Measurements from ENCODE around the gene PRODH2. TPM values are rescaled to one million over a fixed set of nuclear protein-coding genes. Genes with fewer than 3 reads are reported as not detected.
A peak's percentile ranks its signal among the peaks of the same experiment; 100 is the strongest.

The PRODH2 gene
- polyA plus RNA-seq, 1 experiment = not detected

- POLR2A ChIA-PET = no interaction called here
- DNase-seq (ENCODE audit: low read depth) = no peak
- no peak overlapping the region for H3K4me3 ChIP-seq (ENCODE audit: low read depth, low read length)
- CTCF ChIA-PET = no interaction called here
- no peaks in the 10 kb centered on the region for H3K27me3 ChIP-seq (ENCODE audit: control insufficient read depth, insufficient read depth, low read length)
- TF ChIP-seq CTCF (IDR thresholded peaks at IDR 0.05; ENCODE audit: insufficient read depth, low read depth, low read length) = no peak
- peaks cover 3% of the 10 kb centered on the region for H3K36me3 ChIP-seq (ENCODE audit: control insufficient read depth, insufficient read depth, low read length)
Observed at GRCh38 chr19:35777961-35778360, 34.7 kb downstream of the PRODH2 start.

GRCh38 chr19:35777086-35777841 lies 35.4 kb downstream of the PRODH2 start:
- Histone ChIP-seq H3K36me3 (ENCODE audit: control insufficient read depth, insufficient read depth, low read length) (no peaks in the 10 kb centered on the region; the same call in 1 of the 2 replicates), H3K27me3 (ENCODE audit: control insufficient read depth, insufficient read depth, low read length) (no peaks in the 10 kb centered on the region), H3K4me3 (ENCODE audit: low read depth, low read length) (no peak overlapping the region)
- ChIA-PET CTCF (interaction anchor here (0.8 kb wide), 1 partner anchor 129 kb away, joined by 3 read pairs; the partner anchor contains the start of gene COX6B1), POLR2A (interaction anchor here (0.6 kb wide), 1 partner anchor 17 kb away, joined by 8 read pairs; no protein-coding TSS in a partner anchor)
- no peak for DNase-seq (ENCODE audit: low read depth)
- no peak for TF ChIP-seq CTCF (IDR thresholded peaks at IDR 0.05; ENCODE audit: insufficient read depth, low read depth, low read length)

GRCh38 chr19:35776102-35776788 lies 36.4 kb downstream of the PRODH2 start:
- no peaks in the 10 kb centered on the region for H3K27me3 ChIP-seq (ENCODE audit: control insufficient read depth, insufficient read depth, low read length)
- no peak for TF ChIP-seq CTCF (IDR thresholded peaks at IDR 0.05; ENCODE audit: insufficient read depth, low read depth, low read length)
- ChIA-PET CTCF (interaction anchor here (0.6 to 1.0 kb wide), 2 partner anchors 13 to 1554 kb away, joined by 3 read pairs; no protein-coding TSS in a partner anchor), POLR2A (interaction anchor here (0.6 kb wide), 1 partner anchor 18 kb away, joined by 8 read pairs; no protein-coding TSS in a partner anchor)
- peak overlapping the region; percentile 77 for H3K4me3 ChIP-seq (ENCODE audit: low read depth, low read length)
- DNase-seq (ENCODE audit: low read depth) = no peak
- no peaks in the 10 kb centered on the region; the same call in 1 of the 2 replicates for H3K36me3 ChIP-seq (ENCODE audit: control insufficient read depth, insufficient read depth, low read length)

- Histone ChIP-seq H3K27me3 (ENCODE audit: control insufficient read depth, insufficient read depth, low read length) (no peaks in the 10 kb centered on the region), H3K36me3 (ENCODE audit: control insufficient read depth, insufficient read depth, low read length) (no peaks in the 10 kb centered on the region), H3K4me3 (ENCODE audit: low read depth, low read length) (peak within 1 kb of the TSS; percentile 77)
- no peak for TF ChIP-seq CTCF (IDR thresholded peaks at IDR 0.05; ENCODE audit: insufficient read depth, low read depth, low read length)
- POLR2A ChIA-PET = no interaction called here
- CTCF ChIA-PET = interaction anchor here (1.0 kb wide), 1 partner anchor 14 kb away, joined by 3 read pairs; no protein-coding TSS in a partner anchor
- DNase-seq (ENCODE audit: low read depth) = peak; percentile 68
Observed at GRCh38 chr19:35775298-35776101, 37.1 kb downstream of the PRODH2 start, which contains the start of gene ARHGAP33. TSS of gene ARHGAP33 (plus strand) at chr19:35775564. CDS start at chr19:35775659, 95 bp downstream.

- CTCF ChIA-PET = no interaction called here
- DNase-seq (ENCODE audit: low read depth) = no peak
- no peaks in the 10 kb centered on the region for H3K27me3 ChIP-seq (ENCODE audit: control insufficient read depth, insufficient read depth, low read length)
- TF ChIP-seq CTCF (IDR thresholded peaks at IDR 0.05; ENCODE audit: insufficient read depth, low read depth, low read length) = no peak
- POLR2A ChIA-PET = no interaction called here
- H3K36me3 ChIP-seq (ENCODE audit: control insufficient read depth, insufficient read depth, low read length) = no peaks in the 10 kb centered on the region
- peak overlapping the region; percentile 24 for H3K4me3 ChIP-seq (ENCODE audit: low read depth, low read length)
Observed at GRCh38 chr19:35775046-35775297, 37.7 kb downstream of the PRODH2 start.
